ENCODE data around the gene IFT43. TPM values are rescaled to one million over a fixed set of nuclear protein-coding genes. Genes with fewer than 3 reads are reported as not detected.

IFT43 gene
- polyA plus RNA-seq, 1 of the 3 experiments (the other 2 are of a cell fraction) = 78.8 TPM

DNA sequence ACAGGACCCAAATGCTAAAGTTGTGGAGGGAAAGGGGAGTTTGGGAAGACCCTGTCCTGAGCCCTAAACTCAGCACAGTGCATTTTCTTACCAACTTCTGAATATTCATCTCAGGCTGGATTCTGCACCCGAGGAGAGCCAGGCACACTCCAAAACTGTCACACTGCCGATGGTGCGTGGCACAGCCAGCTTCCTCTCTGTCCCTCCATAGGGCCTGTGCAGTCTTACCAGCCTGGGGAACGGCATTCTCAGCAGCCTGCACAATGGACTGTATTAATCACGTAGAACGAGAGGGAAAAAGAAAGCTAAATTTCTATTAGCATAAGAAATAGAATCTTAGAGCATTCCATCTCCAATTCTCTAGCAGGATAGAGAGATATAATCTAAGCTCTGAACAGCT, 94.9 kb downstream of the IFT43 start:
- no peaks in the 10 kb centered on the region for H3K4me1 ChIP-seq (ENCODE audit: control insufficient read depth in 1 of 2, insufficient read depth in 2 of 2, low read depth in 1 of 2, low read length in 1 of 2)
- no peak for DNase-seq
- no peaks in the 10 kb centered on the region for H3K9me3 ChIP-seq
- H3K4me2 ChIP-seq = no peak overlapping the region
- ChIA-PET CTCF (interaction anchor here (1.1 to 1.9 kb wide), 4 partner anchors 30 to 307 kb away, joined by 3 to 6 read pairs (median 4); no protein-coding TSS in a partner anchor), POLR2A (no interaction called here)
- no peak overlapping the region for H2AFZ ChIP-seq (ENCODE audit: low read depth)
- no peak overlapping the region for H3K9ac ChIP-seq
- H3K27ac ChIP-seq (ENCODE audit: low read depth in 2 of 2, low read length in 1 of 2) = no peak overlapping the region
- no peaks in the 10 kb centered on the region for H4K20me1 ChIP-seq (ENCODE audit: insufficient read depth)
- no peaks in the 10 kb centered on the region for H3K79me2 ChIP-seq (ENCODE audit: insufficient read depth)
- H3F3A ChIP-seq (replicated peaks; ENCODE audit: insufficient read depth) = no peaks in the 10 kb centered on the region
- no peak overlapping the region for H3K4me3 ChIP-seq (ENCODE audit: low read depth in 2 of 2, low read length in 1 of 2)
- WGBS (ENCODE audit: low lambda C conversion rate) = 94% methylated on average over 6 of the region's 6 CpGs
- TF ChIP-seq EP300 (IDR thresholded peaks at IDR 0.05; ENCODE audit: borderline replicate concordance in 1 of 2, low read depth in 1 of 2, low read length in 1 of 2) (no peak), FOXM1 (IDR thresholded peaks at IDR 0.05; ENCODE audit: low read depth) (no peak), POLR2AphosphoS5 (IDR thresholded peaks at IDR 0.05; ENCODE audit: low read depth, low read length) (no peak), TEAD4 (IDR thresholded peaks at IDR 0.05; ENCODE audit: borderline replicate concordance, insufficient read depth) (no peak), NRF1 (IDR thresholded peaks at IDR 0.05; ENCODE audit: low read depth, low read length) (no peak), MXI1 (IDR thresholded peaks at IDR 0.05; ENCODE audit: low read depth, low read length) (no peak), RFX5 (IDR thresholded peaks at IDR 0.05; ENCODE audit: low read length) (no peak)
- TF ChIP-seq, protein P1, sequence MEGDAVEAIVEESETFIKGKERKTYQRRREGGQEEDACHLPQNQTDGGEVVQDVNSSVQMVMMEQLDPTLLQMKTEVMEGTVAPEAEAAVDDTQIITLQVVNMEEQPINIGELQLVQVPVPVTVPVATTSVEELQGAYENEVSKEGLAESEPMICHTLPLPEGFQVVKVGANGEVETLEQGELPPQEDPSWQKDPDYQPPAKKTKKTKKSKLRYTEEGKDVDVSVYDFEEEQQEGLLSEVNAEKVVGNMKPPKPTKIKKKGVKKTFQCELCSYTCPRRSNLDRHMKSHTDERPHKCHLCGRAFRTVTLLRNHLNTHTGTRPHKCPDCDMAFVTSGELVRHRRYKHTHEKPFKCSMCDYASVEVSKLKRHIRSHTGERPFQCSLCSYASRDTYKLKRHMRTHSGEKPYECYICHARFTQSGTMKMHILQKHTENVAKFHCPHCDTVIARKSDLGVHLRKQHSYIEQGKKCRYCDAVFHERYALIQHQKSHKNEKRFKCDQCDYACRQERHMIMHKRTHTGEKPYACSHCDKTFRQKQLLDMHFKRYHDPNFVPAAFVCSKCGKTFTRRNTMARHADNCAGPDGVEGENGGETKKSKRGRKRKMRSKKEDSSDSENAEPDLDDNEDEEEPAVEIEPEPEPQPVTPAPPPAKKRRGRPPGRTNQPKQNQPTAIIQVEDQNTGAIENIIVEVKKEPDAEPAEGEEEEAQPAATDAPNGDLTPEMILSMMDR (IDR thresholded peaks at IDR 0.05) = no peak
- TF ChIP-seq, protein P2, sequence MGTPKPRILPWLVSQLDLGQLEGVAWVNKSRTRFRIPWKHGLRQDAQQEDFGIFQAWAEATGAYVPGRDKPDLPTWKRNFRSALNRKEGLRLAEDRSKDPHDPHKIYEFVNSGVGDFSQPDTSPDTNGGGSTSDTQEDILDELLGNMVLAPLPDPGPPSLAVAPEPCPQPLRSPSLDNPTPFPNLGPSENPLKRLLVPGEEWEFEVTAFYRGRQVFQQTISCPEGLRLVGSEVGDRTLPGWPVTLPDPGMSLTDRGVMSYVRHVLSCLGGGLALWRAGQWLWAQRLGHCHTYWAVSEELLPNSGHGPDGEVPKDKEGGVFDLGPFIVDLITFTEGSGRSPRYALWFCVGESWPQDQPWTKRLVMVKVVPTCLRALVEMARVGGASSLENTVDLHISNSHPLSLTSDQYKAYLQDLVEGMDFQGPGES (IDR thresholded peaks at IDR 0.05; ENCODE audit: low read depth, low read length) = no peak
- TF ChIP-seq, protein P3, sequence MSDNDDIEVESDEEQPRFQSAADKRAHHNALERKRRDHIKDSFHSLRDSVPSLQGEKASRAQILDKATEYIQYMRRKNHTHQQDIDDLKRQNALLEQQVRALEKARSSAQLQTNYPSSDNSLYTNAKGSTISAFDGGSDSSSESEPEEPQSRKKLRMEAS (IDR thresholded peaks at IDR 0.05; ENCODE audit: low read depth) = no peak
- H3K27me3 ChIP-seq (ENCODE audit: insufficient read depth) = no peaks in the 10 kb centered on the region
- peaks cover 0 to 2% of the 10 kb centered on the region in 2 experiments for H3K36me3 ChIP-seq (replicated peaks in 1 of 2; ENCODE audit: control insufficient read depth in 1 of 2, insufficient read depth in 2 of 2, low read length in 1 of 2)
- no peaks in the 10 kb centered on the region for H3K9me2 ChIP-seq

DNA sequence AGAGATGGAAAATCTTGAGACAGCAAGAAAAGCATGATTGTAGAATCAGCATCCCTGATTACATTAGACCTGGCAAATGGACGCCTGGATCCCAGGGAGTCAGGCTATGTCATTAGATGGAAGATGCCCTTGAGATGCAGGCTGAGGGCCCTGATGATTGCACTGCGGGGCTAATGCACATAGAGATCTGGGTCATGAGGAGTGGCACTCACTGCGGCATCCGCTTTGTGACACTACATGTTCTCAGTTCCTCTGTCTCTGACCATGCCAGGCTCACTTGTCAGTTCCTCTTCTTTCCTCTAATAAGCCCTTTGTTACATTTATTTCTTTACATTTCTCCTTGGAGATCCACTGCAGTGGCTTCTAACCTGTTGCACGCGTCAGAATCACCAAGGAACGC, 96.1 kb downstream of the IFT43 start:
- DNase-seq = no peak
- Histone ChIP-seq H3K27me3 (ENCODE audit: insufficient read depth) (no peaks in the 10 kb centered on the region), H3K9me3 (no peaks in the 10 kb centered on the region), H4K20me1 (ENCODE audit: insufficient read depth) (no peaks in the 10 kb centered on the region), H3K4me3 (ENCODE audit: low read depth in 2 of 2, low read length in 1 of 2) (no peak overlapping the region), H3K27ac (ENCODE audit: low read depth in 2 of 2, low read length in 1 of 2) (no peak overlapping the region), H3K4me1 (ENCODE audit: control insufficient read depth in 1 of 2, insufficient read depth in 2 of 2, low read depth in 1 of 2, low read length in 1 of 2) (no peaks in the 10 kb centered on the region), H3K4me2 (no peak overlapping the region), H3K79me2 (ENCODE audit: insufficient read depth) (no peaks in the 10 kb centered on the region), H2AFZ (ENCODE audit: low read depth) (no peak overlapping the region), H3K9me2 (no peaks in the 10 kb centered on the region), H3F3A (replicated peaks; ENCODE audit: insufficient read depth) (no peaks in the 10 kb centered on the region), H3K9ac (no peak overlapping the region), H3K36me3 (replicated peaks in 1 of 2; ENCODE audit: control insufficient read depth in 1 of 2, insufficient read depth in 2 of 2, low read length in 1 of 2) (no peaks in the 10 kb centered on the region)
- ChIA-PET POLR2A (no interaction called here), CTCF (interaction anchor here (1.9 kb wide), 1 partner anchor 31 kb away, joined by 6 read pairs; no protein-coding TSS in a partner anchor)
- TF ChIP-seq, protein P1 (IDR thresholded peaks at IDR 0.05) = no peak
- TF ChIP-seq RAD21 (IDR thresholded peaks at IDR 0.05; ENCODE audit: low read length) = no peak
- no peak for TF ChIP-seq ELF1 (IDR thresholded peaks at IDR 0.05)
- TF ChIP-seq, protein P3 (IDR thresholded peaks at IDR 0.05; ENCODE audit: low read depth) = no peak
- TF ChIP-seq NRF1 (IDR thresholded peaks at IDR 0.05; ENCODE audit: low read depth, low read length) = no peak
- no peak for TF ChIP-seq RCOR1 (IDR thresholded peaks at IDR 0.05; ENCODE audit: low read length)
- TF ChIP-seq GATA2 (CRISPR knock-in tag; IDR thresholded peaks at IDR 0.05) = no peak
- TF ChIP-seq, protein P4, sequence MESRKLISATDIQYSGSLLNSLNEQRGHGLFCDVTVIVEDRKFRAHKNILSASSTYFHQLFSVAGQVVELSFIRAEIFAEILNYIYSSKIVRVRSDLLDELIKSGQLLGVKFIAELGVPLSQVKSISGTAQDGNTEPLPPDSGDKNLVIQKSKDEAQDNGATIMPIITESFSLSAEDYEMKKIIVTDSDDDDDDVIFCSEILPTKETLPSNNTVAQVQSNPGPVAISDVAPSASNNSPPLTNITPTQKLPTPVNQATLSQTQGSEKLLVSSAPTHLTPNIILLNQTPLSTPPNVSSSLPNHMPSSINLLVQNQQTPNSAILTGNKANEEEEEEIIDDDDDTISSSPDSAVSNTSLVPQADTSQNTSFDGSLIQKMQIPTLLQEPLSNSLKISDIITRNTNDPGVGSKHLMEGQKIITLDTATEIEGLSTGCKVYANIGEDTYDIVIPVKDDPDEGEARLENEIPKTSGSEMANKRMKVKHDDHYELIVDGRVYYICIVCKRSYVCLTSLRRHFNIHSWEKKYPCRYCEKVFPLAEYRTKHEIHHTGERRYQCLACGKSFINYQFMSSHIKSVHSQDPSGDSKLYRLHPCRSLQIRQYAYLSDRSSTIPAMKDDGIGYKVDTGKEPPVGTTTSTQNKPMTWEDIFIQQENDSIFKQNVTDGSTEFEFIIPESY (IDR thresholded peaks at IDR 0.05; ENCODE audit: borderline replicate concordance, low read depth) = no peak
- 97% methylated on average over 6 of the region's 7 CpGs for WGBS (ENCODE audit: low lambda C conversion rate)

Measured in SK-N-SH (cell line).